Stomach (tissue), 9 donors: ENCODE data around the gene GRIFIN. TPM values are rescaled to one million over a fixed set of nuclear protein-coding genes. Genes with fewer than 3 reads are reported as not detected.
"Not testable (repeated sequence)": the region's sequence is repeated elsewhere in the genome, so short reads cannot be mapped to it uniquely, and the experiment has no call there.

Experiments
- DNase-seq, 2 donors: peaks; one replicate each; pipeline versions ENCODE4 v3.0.0 to v3.0.0-alpha.2; 2013 to 2019
- H3K27ac ChIP-seq, 5 donors: fragments of 200-600 bp in 4 of 5; sonication (generic) in 4 of 5; one replicate each; pipeline ENCODE4 v1.5.1; 2013 to 2019; ENCODE audit warnings: mild to moderate bottlenecking in 1 of 5, moderate library complexity in 1 of 5
- H3K27me3 ChIP-seq, 3 donors: fragments of 200-600 bp; sonication (generic); one replicate each; pipeline ENCODE4 v1.5.1; 2017 to 2019; ENCODE audit warnings: mixed run types in 1 of 3
- H3K36me3 ChIP-seq, 4 donors: fragments of 200-600 bp; sonication (generic); 1 replicate in 3 of 4; 2 replicates in 1 of 4; pipeline ENCODE4 v1.5.1; 2016 to 2019
- H3K4me1 ChIP-seq, 4 donors: fragments of 200-600 bp; sonication (generic); one replicate each; pipeline ENCODE4 v1.5.1; 2016 to 2019
- H3K4me3 ChIP-seq, 4 donors: fragments of 200-600 bp; sonication (generic) in 3 of 4; one replicate each; pipeline ENCODE4 v1.5.1; 2016 to 2019; ENCODE audit warnings: mild to moderate bottlenecking in 1 of 4
- H3K9me3 ChIP-seq, 4 donors: fragments of 200-600 bp; sonication (generic); one replicate each; pipeline ENCODE4 v1.5.1; 2016 to 2019
- EP300 ChIP-seq: sonication (generic); formaldehyde crosslinking; IDR thresholded peaks from one replicate; pipeline ENCODE4 v1.6.1; 2017; ENCODE audit warnings: antibody characterized with exemption
- POLR2A ChIP-seq, 4 donors: fragments of 450-650 bp; IDR thresholded peaks; one replicate each; pipeline ENCODE4 v1.6.1; 2016; ENCODE audit warnings: antibody characterized with exemption in 4 of 4, control low read depth in 2 of 4, mild to moderate bottlenecking in 1 of 4, moderate library complexity in 1 of 4
- POLR2AphosphoS5 ChIP-seq, 3 donors: sonication (generic); formaldehyde crosslinking; IDR thresholded peaks; one replicate each; pipeline ENCODE4 v1.6.1; 2016; ENCODE audit warnings: antibody characterized with exemption in 3 of 3
- WGBS, 5 donors: extraction: QIAGEN DNeasy Blood & Tissue Kit in 3 of 5; methylation state at CpG; one replicate each; pipeline versions ENCODE4 v1.1.5 to v1.1.7; 2013 to 2018; 5-methylcytosine and 5-hydroxymethylcytosine counted together
- intact Hi-C: fragments of 100-400 bp; cut with DNase I; formaldehyde crosslinking; loops from one replicate; pipeline ENCODE4 v1.15.1; 2023; ENCODE audit warnings: low total_unique reads
- polyA plus RNA-seq, 3 donors: library from polyadenylated mRNA; stranded (reverse); fragments of 200-250 nt; gene quantifications; one replicate each; pipeline ENCODE4 v1.2.3, GENCODE V29; 2013
- total RNA-seq, 5 donors: library from RNA; depleted of rRNA; stranded (reverse); fragments of >200 nt; gene quantifications; one replicate each; pipeline versions ENCODE4 v1.1.0 to v1.2.3, GENCODE V29; 2014 to 2016
- TF ChIP-seq, protein P1 (sequence below), 7 experiments: fragments of 450-650 bp in 4 of 7; fragments of 200-600 bp in 3 of 7; sonication (generic) in 3 of 7; IDR thresholded peaks; one replicate each; pipeline ENCODE4 v1.5.1; 2016 to 2019; ENCODE audit warnings: antibody characterized with exemption in 7 of 7, control low read depth in 2 of 7, mild to moderate bottlenecking in 1 of 7
- donor health status: healthy with polysubstance abuse.
- donor health status: Bipolar disorder and iron deficiency.
- donor health status: healthy.

GRIFIN gene
- total and polyA plus RNA-seq, 8 donors: not detected

DNA sequence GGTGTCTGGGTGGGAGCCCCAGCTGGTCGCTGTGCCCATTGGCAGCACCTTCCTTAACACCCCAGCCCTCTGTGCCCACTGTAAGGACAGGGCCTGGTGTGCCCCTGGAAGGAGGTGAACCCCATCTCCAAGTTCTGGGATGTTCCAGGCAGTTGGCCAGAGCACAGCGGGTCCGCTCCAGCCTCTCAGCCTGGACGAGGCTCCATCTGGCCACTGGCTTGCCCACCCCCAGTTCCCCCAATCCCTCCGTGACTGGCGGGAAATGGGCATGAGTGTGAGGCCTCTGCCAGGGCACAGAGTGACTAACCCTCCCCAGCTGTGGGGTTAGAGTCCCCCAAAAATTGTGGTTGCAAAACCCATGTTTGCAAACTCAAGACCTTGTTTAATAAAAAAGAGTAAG, 15.6 kb downstream of the GRIFIN start:
- H3K9me3 ChIP-seq: no peaks in the 10 kb centered on the region
- H3K36me3 ChIP-seq: no peaks in the 10 kb centered on the region
- no peaks in the 10 kb centered on the region for H3K4me1 ChIP-seq
- no peaks in the 10 kb centered on the region for H3K27me3 ChIP-seq
- intact Hi-C loops: loop anchor here (10.0 kb wide), 1 partner anchor 104 kb away; no protein-coding TSS in a partner anchor
- H3K27ac ChIP-seq: no peak overlapping the region
- no peak for DNase-seq
- no peak overlapping the region for H3K4me3 ChIP-seq
- no peak for TF ChIP-seq POLR2A (IDR thresholded peaks at IDR 0.05)
- TF ChIP-seq POLR2AphosphoS5 (IDR thresholded peaks at IDR 0.05): no peak
- TF ChIP-seq EP300: no peak
- TF ChIP-seq, protein P1, sequence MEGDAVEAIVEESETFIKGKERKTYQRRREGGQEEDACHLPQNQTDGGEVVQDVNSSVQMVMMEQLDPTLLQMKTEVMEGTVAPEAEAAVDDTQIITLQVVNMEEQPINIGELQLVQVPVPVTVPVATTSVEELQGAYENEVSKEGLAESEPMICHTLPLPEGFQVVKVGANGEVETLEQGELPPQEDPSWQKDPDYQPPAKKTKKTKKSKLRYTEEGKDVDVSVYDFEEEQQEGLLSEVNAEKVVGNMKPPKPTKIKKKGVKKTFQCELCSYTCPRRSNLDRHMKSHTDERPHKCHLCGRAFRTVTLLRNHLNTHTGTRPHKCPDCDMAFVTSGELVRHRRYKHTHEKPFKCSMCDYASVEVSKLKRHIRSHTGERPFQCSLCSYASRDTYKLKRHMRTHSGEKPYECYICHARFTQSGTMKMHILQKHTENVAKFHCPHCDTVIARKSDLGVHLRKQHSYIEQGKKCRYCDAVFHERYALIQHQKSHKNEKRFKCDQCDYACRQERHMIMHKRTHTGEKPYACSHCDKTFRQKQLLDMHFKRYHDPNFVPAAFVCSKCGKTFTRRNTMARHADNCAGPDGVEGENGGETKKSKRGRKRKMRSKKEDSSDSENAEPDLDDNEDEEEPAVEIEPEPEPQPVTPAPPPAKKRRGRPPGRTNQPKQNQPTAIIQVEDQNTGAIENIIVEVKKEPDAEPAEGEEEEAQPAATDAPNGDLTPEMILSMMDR (IDR thresholded peaks at IDR 0.05): no peak
- whole genome bisulfite sequencing, 5 donors: 79 to 89% (median 86%) methylated on average over 3 to 6 of the region's 6 CpGs

DNA sequence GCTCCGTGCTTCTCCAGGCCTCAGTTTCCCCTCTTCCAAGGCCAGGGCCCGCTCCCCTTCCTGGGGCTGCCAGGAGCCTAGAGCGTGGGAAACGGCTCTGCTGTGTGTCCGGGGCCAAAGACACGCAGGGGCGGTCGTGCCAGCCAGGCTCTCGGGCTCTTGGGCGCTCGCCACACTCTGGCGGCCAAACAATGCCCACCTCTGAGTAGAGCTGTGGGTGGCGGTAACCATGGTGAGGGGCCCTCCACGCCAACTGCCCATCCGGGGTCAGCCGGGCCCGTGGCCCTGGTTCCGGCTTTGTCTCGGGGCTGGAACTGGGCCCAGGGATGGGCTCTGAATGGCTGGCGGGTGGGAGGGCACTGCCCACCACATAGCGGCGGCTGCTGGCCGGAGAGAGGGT, 16.0 kb downstream of the GRIFIN start:
- Histone ChIP-seq H3K36me3 (no peaks in the 10 kb centered on the region), H3K4me3 (no peak overlapping the region), H3K4me1 (no peaks in the 10 kb centered on the region), H3K9me3 (no peaks in the 10 kb centered on the region), H3K27ac (no peak overlapping the region), H3K27me3 (no peaks in the 10 kb centered on the region)
- TF ChIP-seq EP300 (no peak), POLR2AphosphoS5 (IDR thresholded peaks at IDR 0.05) (no peak), POLR2A (IDR thresholded peaks at IDR 0.05) (no peak)
- TF ChIP-seq, protein P1 (IDR thresholded peaks at IDR 0.05): no peak
- 85 to 91% (median 89%) methylated on average over 6 to 23 of the region's 23 CpGs for WGBS, 5 donors
- intact Hi-C loops: loop anchor here (10.0 kb wide), 1 partner anchor 105 kb away; no protein-coding TSS in a partner anchor
- no peak for DNase-seq

DNA sequence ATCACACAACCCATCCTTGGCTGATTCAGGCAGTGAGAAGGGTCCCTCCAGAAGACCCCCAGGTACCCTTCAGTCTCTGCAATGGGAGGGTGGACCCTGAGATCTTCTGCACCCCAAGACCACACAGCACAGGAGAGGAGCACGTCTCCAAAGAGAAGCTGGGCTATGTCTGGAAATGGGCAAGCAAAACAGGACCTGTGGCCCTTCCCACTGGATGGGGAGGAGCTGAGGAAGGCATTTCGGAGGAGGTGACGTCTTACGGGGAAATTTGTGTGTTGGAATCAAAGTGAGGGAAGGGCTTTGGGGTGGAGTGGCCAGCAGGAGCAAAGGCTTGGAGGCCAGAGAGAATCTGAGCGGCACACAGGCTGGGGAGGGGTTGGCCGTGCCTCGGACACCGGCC, 16.5 kb downstream of the GRIFIN start:
- no peak for DNase-seq
- Histone ChIP-seq H3K4me1 (no peaks in the 10 kb centered on the region), H3K4me3 (no peak overlapping the region), H3K9me3 (no peaks in the 10 kb centered on the region), H3K36me3 (no peaks in the 10 kb centered on the region), H3K27ac (no peak overlapping the region), H3K27me3 (no peaks in the 10 kb centered on the region)
- TF ChIP-seq POLR2AphosphoS5 (IDR thresholded peaks at IDR 0.05) (no peak), POLR2A (IDR thresholded peaks at IDR 0.05) (no peak), EP300 (no peak)
- TF ChIP-seq, protein P1 (IDR thresholded peaks at IDR 0.05): no peak
- 67 to 92% (median 83%) methylated on average over 8 of the region's 8 CpGs for WGBS, 5 donors
- intact Hi-C loops: loop anchor here (10.0 kb wide), 1 partner anchor 105 kb away; no protein-coding TSS in a partner anchor

DNA sequence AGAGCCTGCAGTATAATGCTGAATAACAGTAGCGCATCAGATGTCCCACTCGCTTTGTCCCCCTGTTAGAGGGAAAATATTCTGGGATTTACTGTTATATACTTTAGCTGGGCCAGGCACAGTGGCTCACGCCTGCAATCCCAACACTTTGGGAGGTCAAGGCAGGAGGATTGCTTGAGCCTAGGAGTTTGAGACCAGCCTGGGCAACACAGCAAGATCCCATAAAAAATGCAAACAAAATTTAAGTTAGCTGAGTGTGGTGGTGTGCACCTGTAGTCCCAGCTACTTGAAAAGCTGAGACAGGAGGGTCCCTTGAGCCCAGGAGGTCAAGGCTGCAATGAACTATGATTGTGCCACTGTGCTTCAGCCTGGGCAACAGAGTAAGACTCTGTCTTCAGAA, 22.3 kb downstream of the GRIFIN start:
- 93 to 98% (median 96%) methylated on average over 3 of the region's 3 CpGs for WGBS, 5 donors
- H3K27me3 ChIP-seq, DNase-seq, H3K9me3 ChIP-seq, intact Hi-C loops, H3K27ac ChIP-seq, H3K36me3 ChIP-seq, H3K4me3 ChIP-seq: not testable (repeated sequence)
- peaks cover 7 to 15% (median 14%) of the 10 kb centered on the region in 4 donors for H3K4me1 ChIP-seq

DNA sequence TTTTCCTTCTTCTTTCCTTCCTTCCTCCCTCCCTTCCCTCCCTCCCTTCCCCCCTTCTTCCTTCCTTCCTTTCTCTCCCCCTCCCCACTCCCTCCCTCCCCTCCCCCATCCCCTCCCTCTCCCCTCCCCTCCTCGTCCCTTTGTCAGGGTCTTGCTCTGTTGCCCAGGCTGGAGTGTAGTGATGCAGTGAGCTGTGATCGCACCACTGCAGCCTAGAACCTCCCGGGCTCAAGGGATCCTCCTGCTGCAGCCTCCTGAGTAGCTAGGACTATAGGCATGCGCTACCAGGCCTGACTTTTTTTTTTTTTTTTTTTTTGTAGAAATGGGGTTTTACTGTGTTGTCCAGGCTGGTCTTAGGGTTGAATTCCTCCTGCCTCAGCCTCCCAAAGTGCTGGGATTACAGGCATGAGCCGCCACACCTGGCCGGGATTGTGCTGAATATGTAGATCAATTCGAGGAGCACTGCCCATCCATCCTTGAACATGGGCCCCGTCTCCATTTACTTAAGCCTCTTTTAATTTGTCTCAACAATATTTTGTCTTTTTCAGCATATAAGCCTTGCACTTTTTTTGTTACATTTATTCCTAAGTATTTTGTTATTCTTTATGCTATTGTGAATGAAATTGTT, 23.4 kb downstream of the GRIFIN start:
- H3K36me3 ChIP-seq: no peaks in the 10 kb centered on the region
- 84 to 94% (median 88%) methylated on average over 7 to 8 of the region's 8 CpGs for WGBS, 5 donors
- intact Hi-C loops: no loop called here
- TF ChIP-seq POLR2AphosphoS5 (IDR thresholded peaks at IDR 0.05): no peak
- TF ChIP-seq, protein P1 (IDR thresholded peaks at IDR 0.05): no peak
- no peak for TF ChIP-seq POLR2A (IDR thresholded peaks at IDR 0.05)
- TF ChIP-seq EP300: no peak
- no peaks in the 10 kb centered on the region for H3K27me3 ChIP-seq
- no peak for DNase-seq
- H3K4me1 ChIP-seq: peaks cover 7 to 15% (median 14%) of the 10 kb centered on the region in 4 donors
- H3K27ac ChIP-seq: no peak overlapping the region
- no peak overlapping the region for H3K4me3 ChIP-seq
- H3K9me3 ChIP-seq: no peaks in the 10 kb centered on the region
